ENCODE measurements around the gene GOLGA3. TPM values are rescaled to one million over a fixed set of nuclear protein-coding genes. Genes with fewer than 3 reads are reported as not detected.

The GOLGA3 gene
- total and polyA plus RNA-seq, 8 donors, result 12.6 to 44.5 (median 30.2) TPM

GRCh38 chr12:132872073-132872855, 43.6 kb upstream of the GOLGA3 start:
- H3K36me3 ChIP-seq, result peaks cover 0 to 39% (median 5%) of the 10 kb centered on the region in 3 donors
- no peak for TF ChIP-seq CTCF (IDR thresholded peaks at IDR 0.05)
- 94 to 95% methylated on average over 21 of the region's 21 CpGs for WGBS, 2 donors
- peak in 1 of 6 donors; percentile 27 for DNase-seq
- no peak overlapping the region for H3K4me3 ChIP-seq
- H3K27me3 ChIP-seq, result no peaks in the 10 kb centered on the region
- H3K9me3 ChIP-seq, result no peaks in the 10 kb centered on the region
- ATAC-seq, result no peak
- intact Hi-C loops (cut with DNase I), result no loop called here
- FAIRE-seq, result no peak
- H3K4me1 ChIP-seq, result no peaks in the 10 kb centered on the region
- no peak overlapping the region for H3K27ac ChIP-seq

GRCh38 chr12:132869551-132869950, 40.9 kb upstream of the GOLGA3 start:
- Histone ChIP-seq H3K27ac (no peak overlapping the region), H3K4me3 (no peak overlapping the region), H3K4me1 (no peaks in the 10 kb centered on the region), H3K9me3 (no peaks in the 10 kb centered on the region), H3K36me3 (peaks cover 0 to 25% (median 4%) of the 10 kb centered on the region in 3 donors), H3K27me3 (no peaks in the 10 kb centered on the region)
- FAIRE-seq (no peak), ATAC-seq (no peak), DNase-seq (peak in 1 of 6 donors; percentile 35)
- intact Hi-C loops (cut with DNase I), result no loop called here
- WGBS, 2 donors, result 93 to 94% methylated on average over 14 of the region's 14 CpGs
- TF ChIP-seq CTCF (IDR thresholded peaks at IDR 0.05), result no peak

- no peak overlapping the region for H3K27ac ChIP-seq
- peaks cover 0 to 17% (median 4%) of the 10 kb centered on the region in 3 donors for H3K36me3 ChIP-seq
- no peaks in the 10 kb centered on the region for H3K27me3 ChIP-seq
- no peak overlapping the region for H3K4me3 ChIP-seq
- DNase-seq, result no peak
- no peaks in the 10 kb centered on the region for H3K9me3 ChIP-seq
- FAIRE-seq, result no peak
- 94 to 95% methylated on average over 14 of the region's 14 CpGs for WGBS, 2 donors
- TF ChIP-seq CTCF (IDR thresholded peaks at IDR 0.05), result no peak
- ATAC-seq, result no peak
- intact Hi-C loops (cut with DNase I), result no loop called here
- H3K4me1 ChIP-seq, result no peaks in the 10 kb centered on the region
Observed at GRCh38 chr12:132866251-132866828, 37.7 kb upstream of the GOLGA3 start.

- ATAC-seq (no peak), FAIRE-seq (no peak), DNase-seq (no peak)
- no peaks in the 10 kb centered on the region for H3K4me1 ChIP-seq
- H3K27ac ChIP-seq, result no peak overlapping the region
- TF ChIP-seq CTCF (IDR thresholded peaks at IDR 0.05), result no peak
- H3K9me3 ChIP-seq, result no peaks in the 10 kb centered on the region
- 95% methylated on average over 8 of the region's 8 CpGs for WGBS, 2 donors
- H3K27me3 ChIP-seq, result no peaks in the 10 kb centered on the region
- H3K36me3 ChIP-seq, result peaks cover 1 to 39% (median 3%) of the 10 kb centered on the region in 3 donors
- H3K4me3 ChIP-seq, result no peak overlapping the region
- intact Hi-C loops (cut with DNase I), result no loop called here
Observed at GRCh38 chr12:132861558-132861957, 32.9 kb upstream of the GOLGA3 start.

Measured in pancreas (tissue), 10 donors.